Left ventricle myocardium superior (tissue), 1 donor: Measurements from ENCODE around the gene DUSP22. TPM values are rescaled to one million over a fixed set of nuclear protein-coding genes. Genes with fewer than 3 reads are reported as not detected.

Source experiments
- ATAC-seq: fragments of 200-7000 bp; cut with Tn5 transposase; one replicate; pipeline ENCODE4 v1.9.1; 2020; ENCODE audit warnings: mild to moderate bottlenecking, moderate library complexity
- DNase-seq: peaks from one replicate; pipeline ENCODE4 v3.0.0-alpha.2; 2020
- intact Hi-C: fragments of 100-400 bp; cut with micrococcal nuclease; formaldehyde crosslinking; loops from one replicate; pipeline ENCODE4 v1.11.0; 2022
- total RNA-seq: library from RNA; stranded (reverse); fragmentation: NEBNext Ultra II Directional; extraction: Animal tissue kit (Norgen Biotek cat#: 25700); gene quantifications from one replicate; pipeline ENCODE4 v1.2.1, GENCODE V29; 2021
- donor health status: DM: no; HTN: yes; CAD: no; lungs with severe emphysema.

DUSP22 gene
- total RNA-seq, 1 donor from 2014 or later: 50.4 TPM

DNA sequence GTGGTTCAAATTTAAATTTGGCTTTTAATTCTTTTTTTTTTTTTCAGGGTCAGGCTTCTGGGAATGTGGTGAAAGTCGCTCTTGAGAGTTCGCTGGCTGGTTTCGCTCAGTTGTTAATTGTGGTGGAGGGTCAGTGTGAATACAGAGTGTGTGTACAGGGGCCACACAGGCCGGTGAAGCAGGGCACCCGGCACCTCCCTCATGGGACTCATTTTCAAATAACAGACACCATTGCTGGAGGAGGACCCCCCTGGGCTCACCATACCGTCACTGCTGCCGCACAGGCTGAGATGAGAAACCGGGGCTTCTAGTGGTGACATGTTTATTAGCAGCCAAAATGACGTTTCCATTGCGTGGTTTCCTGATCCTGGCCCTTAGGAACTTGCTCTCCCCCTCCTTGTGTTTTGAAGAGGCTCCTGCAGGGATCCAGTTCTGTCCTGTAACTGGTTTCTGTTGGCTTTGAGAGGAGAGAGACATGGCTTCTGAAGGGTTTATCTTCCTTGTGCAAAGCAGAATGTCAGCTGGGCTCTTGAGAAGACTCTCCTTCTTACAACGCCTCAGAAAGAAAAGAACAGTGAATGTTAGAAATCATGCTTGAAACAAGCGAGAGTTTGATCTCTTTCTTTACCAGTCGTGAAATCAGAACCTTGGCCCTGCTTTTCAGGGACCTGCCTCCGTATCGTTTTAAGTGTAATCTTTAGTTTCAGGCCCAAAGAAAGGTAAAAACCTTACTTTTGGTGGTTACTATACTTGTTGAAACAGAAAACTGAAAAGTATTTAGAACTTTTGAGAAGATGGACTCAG lies 37.8 kb downstream of the DUSP22 start:
- intact Hi-C loops: no loop called here

DNA sequence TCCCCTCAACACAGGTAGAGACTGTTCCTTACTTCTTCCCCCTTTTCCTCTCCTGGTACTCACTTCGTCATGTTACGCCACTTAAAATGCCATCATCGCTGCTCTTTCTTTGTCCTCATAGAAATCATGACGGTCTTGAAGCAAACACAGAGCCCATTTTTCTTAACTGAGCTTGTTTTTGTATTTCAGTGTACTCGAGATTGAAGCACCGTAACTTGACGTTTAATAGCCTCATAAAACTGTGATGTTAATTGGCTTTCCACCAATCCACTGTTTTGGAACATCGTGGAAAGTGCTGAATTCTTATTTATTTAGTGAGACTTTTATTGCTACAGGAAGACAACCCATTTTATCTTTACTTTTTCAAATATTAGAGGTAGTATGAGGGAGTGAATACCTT lies 38.7 kb downstream of the DUSP22 start:
- intact Hi-C loops: no loop called here
- DNase-seq (no peak), ATAC-seq (no peak)

More for the DNA sequence above, 37.8 kb downstream of the DUSP22 start:
- DNase-seq: no peak
- no peak for ATAC-seq

DNA sequence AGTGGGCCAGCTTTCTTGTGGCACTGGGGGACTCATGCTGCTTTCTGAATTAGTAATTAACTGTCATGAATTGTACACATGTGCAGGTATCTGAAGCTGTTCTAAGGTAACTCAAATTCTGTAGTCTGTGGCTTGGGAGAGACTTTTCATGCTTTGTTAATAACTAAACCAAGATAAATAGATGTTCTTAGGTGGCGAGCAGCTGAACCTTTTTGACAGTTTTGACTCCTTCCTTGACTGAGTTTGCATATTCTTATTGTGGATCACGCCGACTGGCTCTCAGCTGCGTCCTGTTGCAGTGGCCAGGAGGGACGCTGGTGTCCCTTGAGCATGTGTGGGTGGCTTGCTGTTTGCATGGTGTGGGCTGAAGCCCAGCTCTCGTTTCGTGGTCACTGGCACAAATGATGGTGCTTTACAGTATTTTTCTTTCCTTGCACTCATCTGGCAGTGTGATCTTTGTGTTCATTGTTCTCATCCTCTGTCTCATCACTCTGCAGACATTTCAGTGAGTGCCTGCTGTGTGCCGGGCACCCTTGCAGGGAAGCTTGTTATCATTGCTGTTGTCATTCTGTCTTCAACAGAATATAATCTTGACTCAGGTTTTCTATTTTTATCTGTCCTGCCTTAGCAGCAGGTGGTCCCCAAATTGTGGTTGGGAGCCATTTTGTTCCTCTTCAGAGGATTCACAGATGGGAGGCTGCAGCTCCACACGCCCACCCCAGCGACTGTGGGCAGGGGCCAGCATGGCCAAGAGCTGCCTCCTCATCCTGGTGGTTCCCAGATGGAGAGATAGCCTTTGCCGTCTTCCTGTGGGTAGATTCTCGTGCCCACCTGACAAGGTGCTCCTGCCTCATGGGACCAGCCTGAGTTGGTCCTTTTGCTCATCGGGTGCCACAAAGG lies 39.6 kb downstream of the DUSP22 start:
- no peak for DNase-seq
- intact Hi-C loops: no loop called here

DNA sequence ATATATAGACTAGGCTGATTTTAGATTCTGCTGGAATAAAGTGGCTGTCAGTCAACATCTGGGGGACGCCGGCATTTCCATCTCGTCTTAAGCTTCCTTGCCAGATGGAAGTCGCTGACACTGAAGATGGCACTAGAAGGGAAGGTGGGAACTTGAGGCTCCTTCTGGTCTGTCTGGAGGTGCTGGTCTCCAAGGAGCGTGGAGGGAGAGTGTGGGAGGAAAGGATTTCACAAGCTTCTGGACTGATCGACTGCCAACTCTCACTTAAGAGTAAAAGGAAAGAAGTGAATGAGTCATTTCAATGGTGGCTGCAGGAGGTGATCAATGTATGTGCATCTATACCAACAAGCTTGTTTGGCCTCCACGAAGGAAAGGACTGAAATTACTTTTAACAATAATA lies 40.4 kb downstream of the DUSP22 start:
- ATAC-seq (no peak), DNase-seq (no peak)
- intact Hi-C loops: no loop called here

More for the DNA sequence above, 39.6 kb downstream of the DUSP22 start:
- no peak for ATAC-seq

GRCh38 chr6:333379-334002 lies 41.2 kb downstream of the DUSP22 start:
- intact Hi-C loops: no loop called here
- no peak for DNase-seq
- ATAC-seq: no peak

DNA sequence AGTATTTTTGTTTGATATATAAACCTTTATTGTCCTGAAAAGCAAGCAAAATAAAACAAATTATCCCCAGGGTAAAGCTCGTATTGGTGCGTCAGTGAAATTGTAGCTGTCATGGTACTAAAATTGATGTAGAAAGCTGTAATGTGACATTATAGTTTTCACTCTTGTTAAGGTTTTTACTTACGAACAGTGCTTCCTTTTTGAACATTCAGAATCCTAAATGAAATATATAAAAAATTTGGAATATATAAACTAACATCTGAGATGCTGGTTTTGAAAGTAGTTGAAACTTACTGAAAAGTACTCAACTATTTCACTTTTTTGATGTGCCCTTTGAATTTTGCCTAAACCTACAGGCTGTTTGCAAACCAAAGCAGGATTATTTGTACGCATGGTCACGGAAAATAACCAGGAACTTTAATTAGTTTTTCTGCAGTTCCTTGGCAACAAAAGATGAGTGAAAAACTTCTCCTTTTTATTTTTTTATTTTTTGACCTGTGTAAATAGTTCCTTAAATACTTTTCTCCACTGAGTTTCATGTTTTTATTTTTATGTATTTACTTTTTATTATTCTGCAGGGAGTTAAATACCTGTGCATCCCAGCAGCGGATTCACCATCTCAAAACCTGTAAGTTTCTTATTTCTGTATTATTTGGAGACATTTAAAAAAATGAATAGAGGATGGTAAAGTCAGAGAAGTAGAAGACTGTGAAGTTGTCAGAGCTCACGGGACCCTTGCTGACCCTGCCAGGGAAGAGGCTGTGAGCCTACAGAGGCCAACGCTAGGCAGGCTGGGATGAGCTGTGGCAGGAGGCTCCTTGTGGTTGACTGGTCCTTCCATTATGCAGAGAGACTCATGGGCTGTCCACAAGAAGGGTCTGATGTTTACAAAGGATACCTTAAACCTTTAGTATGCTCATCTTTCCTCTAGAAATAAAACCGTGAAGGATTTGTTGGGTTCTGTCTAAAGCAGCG lies 42.5 kb downstream of the DUSP22 start:
- intact Hi-C loops: no loop called here
- ATAC-seq (no peak), DNase-seq (no peak)

DNA sequence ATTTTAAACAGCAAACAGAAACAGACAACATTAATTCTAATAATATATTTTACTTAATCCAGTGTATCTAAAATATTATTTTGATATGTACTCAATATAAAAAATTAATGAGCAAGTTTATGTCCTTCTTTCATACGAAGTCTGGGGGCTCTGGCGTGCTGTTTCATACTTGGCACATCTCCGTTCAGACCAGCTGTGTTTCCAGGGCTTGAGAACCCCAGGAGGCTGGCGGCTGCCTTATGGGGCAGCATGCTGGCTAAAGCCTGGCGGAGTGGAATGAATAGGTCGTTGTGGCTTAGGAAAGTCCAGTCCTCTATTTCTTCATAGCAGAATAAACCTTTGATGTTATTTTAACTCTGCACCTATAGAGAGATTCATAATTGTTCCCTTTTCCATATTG lies 43.3 kb downstream of the DUSP22 start:
- ATAC-seq (no peak), DNase-seq (no peak)
- intact Hi-C loops: no loop called here

DNA sequence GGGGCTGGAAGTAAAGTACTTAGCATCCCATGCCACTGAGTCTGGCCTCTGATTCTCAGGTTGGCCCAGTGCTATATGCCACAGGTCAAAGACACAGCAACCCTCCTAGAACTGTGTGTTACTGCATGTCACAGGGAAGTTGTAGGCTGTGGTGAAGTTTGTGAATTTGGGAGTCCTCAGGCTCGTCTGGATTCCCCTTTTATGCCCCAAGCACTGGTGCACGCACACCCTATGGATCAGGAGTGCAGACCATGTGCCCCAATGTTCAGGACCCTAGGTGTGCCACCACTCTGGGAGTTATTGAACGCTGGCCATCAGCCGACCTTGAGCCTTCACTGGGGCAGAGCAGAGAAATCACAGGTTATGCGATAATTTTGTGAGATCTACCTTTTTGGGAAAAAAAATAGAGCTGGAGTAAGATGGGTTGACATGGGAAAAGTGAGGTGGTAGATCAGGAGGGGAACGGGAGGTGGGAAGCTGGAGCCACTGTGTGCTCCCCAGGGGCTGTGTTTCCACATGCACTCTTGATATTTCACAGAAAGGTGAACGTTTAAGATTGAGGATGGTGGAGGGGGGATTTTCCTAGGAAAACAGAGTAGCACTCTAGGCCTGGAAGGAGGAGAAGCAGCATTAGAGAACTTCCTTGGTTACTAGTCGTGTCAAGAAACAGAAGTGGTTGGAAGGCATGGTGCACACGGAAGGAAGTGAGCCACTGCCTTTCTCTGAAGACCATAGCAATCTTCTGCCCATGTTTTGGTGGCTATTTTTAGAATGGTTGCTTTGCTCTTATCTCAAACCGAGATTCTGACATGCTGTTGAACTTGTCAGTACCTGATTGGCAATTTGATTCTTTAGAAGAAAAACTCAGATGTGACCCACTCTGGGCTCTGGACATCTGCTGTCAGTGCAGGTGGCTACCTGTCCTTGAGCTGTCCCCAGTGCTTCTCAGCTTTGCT lies 44.1 kb downstream of the DUSP22 start:
- DNase-seq: no peak
- peak; percentile 41 for ATAC-seq
- intact Hi-C loops: no loop called here

DNA sequence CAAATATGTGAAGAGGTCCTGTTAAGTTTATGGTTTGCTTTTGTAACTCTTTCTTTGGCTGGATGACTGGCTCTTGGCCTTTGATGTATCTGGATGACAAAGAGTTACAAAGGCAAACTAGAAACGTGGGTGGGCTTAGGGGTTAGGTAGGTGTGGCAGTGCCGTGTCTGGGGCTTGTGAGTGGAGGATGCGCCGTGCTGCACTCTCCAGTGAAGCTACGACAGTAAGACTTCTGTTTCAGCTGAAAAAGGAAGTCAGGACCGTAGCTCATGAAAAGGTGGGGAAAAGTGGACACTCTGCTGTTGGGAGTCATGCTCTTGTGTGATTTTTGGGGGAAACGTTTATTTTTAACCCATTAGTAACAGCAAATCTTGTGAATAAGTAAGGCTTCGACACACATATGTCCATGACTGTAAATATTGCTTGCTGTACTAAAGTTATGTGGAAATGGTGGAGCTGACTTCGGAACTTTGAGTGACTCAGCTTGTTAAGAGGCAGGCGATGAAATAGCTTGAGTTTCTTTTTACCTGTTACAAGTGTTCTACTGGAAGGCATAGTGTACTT lies 45.6 kb downstream of the DUSP22 start:
- DNase-seq: peak; percentile 28
- ATAC-seq: no peak
- intact Hi-C loops: no loop called here

GRCh38 chr6:338815-339262 lies 46.6 kb downstream of the DUSP22 start:
- intact Hi-C loops: no loop called here
- DNase-seq: peak; percentile 14
- ATAC-seq: no peak

- intact Hi-C loops: no loop called here
- ATAC-seq (no peak), DNase-seq (no peak)
Observed at GRCh38 chr6:339480-339879, 47.2 kb downstream of the DUSP22 start.

GRCh38 chr6:340186-340955 lies 48.1 kb downstream of the DUSP22 start:
- intact Hi-C loops: no loop called here
- DNase-seq (peak; percentile 24), ATAC-seq (no peak)

DNA sequence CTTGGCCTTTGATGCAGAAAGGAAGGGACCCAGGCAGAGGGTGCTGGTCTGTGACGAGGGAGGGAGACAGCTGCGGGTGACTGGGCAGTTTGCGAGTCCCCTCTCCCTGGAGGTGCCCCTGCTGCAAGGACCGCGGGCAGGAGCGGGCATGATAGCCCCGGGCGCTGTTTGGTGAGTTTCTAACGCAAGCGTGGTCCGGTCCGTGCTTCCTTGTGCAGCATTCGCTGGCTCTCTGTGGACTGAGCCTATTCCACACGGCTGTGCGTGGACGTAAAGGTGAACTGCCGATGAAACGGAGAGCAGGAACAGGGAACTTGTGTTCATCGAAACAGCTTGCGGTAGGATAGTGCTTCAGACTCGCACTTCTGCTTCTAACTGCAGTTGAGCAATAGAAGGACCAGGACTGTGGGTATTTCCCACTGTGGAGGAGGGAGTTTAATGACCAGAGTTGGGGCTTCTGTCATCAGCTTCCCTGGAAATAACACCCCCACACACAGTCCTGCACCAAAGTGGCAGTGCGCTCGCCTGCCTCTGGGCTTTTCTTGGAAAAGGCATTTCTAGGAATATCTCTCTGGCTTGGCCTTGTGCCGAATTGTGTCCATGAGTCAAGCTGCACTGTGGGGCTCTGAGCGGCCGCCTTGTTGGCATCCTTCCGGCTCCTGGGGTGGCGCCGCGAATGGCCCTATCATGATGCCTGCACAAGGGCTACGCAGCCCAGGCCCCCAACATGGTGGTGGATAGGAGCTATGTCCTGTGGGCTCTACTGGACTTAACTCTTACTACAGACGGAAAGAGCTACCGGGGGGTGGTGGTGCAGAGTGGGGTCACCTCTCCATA lies 48.9 kb downstream of the DUSP22 start:
- peak; percentile 11 for ATAC-seq
- intact Hi-C loops: no loop called here
- peak; percentile 49 for DNase-seq

DNA sequence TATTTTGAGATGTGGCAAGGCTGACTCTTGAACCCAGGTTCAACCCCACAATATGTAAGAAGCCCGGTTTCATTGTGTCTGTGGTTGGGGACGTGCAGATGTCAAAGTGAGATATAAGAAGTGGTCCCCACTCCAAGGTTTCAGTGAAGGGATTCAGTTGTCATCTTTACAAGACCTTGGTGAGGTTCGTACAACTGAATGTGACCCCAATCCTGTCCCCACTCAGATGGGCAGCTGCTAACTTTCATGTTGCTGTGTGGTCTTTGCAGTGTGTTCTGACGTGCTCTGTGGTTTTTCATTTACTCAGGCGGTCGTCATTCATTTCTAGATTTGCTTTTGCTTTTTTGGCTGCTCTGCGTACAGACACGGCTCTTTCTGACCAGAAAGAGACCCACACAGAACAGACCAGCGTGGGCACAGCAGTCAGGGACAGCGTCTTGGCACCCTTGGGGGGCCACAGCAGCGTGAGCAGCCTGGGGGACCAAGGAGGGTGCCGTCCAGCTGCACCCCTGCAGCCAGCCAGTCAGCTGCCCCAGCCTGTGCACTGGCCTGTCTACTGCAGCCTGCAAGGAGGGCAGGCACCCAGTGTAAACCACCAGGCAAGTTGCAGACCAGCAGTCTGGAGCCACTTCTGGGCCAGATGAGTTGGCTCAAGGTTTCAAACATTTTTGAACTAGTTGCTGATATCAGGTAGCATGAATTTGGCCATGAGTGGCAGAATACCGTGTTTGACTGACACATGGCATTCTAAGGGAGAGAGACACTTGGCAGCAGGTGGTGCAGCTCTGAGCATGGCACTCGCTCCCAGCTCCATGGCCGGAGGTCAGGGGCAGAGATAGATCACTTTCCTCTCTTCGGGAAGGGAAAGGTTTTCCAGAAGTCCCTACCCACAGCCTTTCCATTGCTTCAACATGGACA lies 49.9 kb downstream of the DUSP22 start:
- intact Hi-C loops: no loop called here
- no peak for ATAC-seq
- peak; percentile 26 for DNase-seq

DNA sequence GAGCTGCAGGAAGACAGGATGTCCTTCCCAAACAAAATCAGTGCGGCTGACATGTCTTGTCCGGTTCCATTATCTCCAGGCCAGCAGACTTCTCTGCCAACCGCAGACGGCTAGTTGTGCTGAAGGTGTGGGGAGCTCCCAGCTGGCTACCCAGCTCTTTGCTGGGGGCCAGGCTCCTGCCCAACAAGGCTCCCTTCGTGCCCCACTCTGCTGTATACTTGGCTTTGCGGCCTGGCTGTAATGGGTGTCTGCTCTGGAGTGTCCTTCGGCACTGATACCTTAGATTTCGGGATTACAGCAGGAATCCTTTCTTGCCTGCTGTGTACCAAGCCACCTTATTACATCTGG lies 50.5 kb downstream of the DUSP22 start:
- no peak for ATAC-seq

More for the DNA sequence above, 50.5 kb downstream of the DUSP22 start:
- intact Hi-C loops: no loop called here
- DNase-seq: no peak
